Effector CD8-positive, alpha-beta T cell (primary cell): ENCODE data around the gene PTPN2.
"Not testable (repeated sequence)": the region's sequence is repeated elsewhere in the genome, so short reads cannot be mapped to it uniquely, and the experiment has no call there.

Experiments
- DNase-seq: peaks from one replicate; lab custom pipeline; 2025; lab: John Stamatoyannopoulos, UW

Gene PTPN2

DNA sequence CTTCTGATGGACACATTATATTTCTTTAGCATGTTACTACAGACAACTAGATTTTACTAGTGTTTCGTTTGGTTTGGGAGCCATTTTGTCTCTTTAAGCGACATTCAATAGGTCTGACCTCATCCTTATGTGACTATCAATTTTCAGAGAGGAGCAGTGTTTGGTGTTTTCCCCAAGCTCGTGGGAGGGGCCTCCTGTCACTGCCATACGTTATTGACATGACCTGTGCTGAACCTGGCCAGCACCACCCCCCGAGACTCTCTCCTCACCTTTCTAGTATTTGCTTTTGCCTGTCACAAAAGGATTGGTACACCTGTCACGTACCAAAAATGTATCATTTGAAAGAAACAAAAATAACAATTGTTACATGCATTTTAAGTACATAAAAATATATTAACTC, 111.9 kb downstream of the PTPN2 start:
- no peak for DNase-seq

- DNase-seq = no peak
Observed at GRCh38 chr18:12770469-12771219, 113.4 kb downstream of the PTPN2 start.

DNA sequence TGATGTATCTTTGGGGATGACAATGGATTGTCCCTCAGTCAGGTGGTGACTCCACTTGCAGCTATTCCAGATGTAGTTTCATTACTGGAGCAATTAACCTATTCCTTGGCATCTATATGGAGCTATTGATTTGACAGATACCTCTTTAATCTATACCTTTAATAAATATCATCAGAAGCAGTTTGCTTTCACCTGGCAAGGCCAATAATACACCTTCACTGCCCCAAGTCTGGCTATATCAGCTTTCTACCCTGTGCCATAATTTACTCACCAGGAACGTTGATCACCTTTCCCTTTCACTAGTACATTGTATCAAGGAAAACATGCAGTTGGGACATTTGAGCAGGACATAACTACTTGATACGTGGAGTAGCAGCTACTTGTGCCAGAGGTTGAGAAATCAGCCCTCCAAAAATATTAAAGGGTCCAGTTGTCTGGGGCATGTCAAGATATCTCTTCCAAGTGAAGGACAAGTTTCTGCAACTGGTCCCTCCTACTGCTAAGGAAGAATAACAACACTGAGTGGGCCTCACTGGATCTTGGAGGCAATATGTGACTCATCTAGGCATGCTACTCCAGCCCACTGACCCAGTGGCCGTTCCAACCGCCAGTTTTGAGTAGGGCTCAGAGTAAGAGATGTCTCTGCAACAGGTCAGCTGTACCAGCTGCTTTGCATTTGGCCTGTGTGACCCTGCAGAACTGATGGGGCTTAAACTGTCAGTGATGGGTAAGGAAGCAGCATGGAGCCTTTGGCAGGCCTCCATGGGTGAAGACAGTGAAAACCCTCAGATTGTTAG, 114.2 kb downstream of the PTPN2 start:
- no peak for DNase-seq

DNA sequence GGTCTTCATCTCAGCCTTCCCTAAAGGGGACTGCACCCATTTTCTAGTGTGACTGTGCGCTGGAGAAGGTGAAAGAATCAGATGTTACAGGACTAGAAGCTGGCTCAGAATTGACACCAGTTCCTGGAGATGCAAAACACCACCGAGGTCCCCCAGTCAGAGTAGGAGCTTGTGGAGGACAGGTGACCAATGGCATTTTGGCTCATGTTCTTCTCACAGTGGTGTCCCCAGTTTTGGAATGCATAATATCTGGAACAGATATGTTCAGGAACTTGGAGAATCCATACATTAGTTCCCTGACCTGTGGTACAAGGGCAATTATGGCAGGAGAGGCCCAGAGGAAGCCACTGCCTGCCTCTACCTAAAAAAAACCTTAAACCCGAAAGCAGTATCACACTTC, 114.9 kb downstream of the PTPN2 start:
- no peak for DNase-seq

GRCh38 chr18:12768625-12769024, 115.4 kb downstream of the PTPN2 start:
- DNase-seq = no peak

DNA sequence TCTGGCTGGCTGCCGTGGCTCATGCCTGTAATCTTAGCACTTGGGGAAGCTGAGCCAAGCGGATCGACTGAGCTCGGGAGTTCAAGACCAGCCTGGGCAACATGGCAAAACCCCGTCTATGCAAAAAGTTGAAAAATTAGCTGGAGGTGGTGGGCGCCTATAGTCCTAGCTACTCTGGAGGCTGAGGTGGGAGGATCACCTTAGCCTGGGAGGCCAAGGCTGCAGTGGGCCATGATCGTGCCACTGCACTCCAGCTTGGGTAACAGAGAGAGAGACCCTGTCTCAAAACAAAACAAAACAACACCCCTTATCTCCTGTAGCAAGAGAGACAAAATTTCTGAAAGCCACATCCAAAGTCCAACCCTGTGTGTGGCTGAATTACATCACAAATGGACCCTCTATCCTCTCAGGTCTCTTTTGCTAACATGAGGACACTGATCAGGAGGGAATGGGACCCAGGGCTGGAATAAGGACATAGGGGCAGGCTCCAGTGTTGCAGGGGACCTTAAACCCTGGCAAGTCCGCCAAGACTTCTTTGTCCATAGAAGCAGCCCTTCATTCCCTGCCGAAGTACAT, 116.4 kb downstream of the PTPN2 start:
- DNase-seq = no peak

DNA sequence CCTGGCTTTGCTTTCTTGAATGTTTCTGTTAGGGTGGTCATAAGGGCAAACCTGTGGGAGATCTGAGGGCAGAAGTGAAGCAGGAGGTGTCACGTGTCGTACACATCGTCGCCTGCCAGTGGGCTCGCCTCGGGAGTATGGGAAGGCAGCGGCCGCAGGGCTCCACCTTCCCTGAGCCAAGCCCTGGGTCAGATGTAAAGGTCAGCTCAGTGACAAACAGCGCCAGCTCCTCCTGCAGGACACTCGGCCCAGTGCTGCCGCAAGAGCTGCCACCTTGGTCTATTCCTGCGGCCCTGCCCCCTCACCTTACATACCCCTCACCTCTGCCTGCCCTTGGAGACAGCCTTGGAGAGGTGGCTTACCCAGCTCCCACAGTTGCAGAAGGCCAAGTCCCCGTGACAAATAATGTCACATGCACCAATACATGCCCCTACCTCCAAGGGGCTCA, 117.0 kb downstream of the PTPN2 start:
- no peak for DNase-seq

GRCh38 chr18:12765586-12765985, 118.5 kb downstream of the PTPN2 start:
- no peak for DNase-seq

DNA sequence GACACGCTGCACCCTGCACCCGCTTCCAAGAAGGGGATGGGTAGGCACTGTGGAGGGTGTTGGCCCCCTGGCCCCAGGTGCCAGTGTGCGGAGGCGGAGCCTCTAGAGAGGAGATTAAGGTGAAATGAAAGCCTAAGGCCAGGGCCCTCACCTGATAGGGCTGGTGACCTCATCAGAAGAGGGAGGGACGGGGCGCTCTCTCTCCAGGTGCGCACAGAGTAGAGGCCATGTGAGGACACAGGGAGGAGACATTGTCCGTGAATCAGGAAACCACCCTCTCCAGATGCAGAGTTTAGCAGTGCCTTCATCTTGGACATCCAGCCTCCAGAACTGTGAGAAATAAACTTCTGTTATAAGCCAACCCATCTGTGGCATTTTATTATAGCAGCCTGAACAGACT, 118.9 kb downstream of the PTPN2 start:
- DNase-seq = no peak

DNA sequence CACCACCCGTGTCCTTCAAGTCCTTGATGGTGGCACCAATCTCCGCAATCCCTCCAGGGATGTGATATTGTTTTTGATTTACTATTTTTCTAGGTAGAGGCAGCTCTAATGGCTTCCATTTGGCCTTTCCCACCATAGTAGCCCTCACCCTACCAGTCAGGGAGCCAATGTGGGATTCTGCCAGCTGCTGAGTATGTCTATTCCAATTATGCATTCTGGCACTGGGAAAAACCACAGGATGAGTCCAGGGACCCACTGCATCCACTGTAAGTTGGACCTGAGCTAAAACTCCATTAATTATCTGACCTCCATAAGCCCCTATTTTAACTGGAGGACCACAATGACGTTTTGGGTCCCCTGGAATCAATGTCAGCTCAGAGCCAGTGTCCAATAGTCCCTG, 125.5 kb downstream of the PTPN2 start:
- not testable (repeated sequence) for DNase-seq

- not testable (repeated sequence) for DNase-seq
Observed at GRCh38 chr18:12756619-12757239, 127.3 kb downstream of the PTPN2 start.

- not testable (repeated sequence) for DNase-seq
Observed at GRCh38 chr18:12755606-12756005, 128.4 kb downstream of the PTPN2 start.

DNA sequence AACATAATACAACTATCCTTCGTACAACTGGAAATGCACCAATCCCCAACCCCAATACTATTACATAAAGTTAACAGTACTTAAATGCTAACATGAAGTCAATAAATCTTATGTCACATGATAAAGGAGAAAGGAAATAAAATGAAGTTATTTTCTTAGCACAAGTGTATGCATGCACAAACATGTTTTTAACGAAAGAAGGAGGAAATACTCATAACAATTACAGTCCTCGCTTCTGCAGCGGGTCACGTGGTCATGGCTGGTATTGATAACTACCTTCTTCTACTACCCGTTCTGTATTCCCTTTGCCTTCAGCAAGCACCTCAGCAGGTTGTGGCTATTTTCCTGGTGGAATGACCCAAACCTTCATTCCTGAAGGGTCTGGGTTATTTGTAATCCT, 129.5 kb downstream of the PTPN2 start:
- DNase-seq = no peak

DNA sequence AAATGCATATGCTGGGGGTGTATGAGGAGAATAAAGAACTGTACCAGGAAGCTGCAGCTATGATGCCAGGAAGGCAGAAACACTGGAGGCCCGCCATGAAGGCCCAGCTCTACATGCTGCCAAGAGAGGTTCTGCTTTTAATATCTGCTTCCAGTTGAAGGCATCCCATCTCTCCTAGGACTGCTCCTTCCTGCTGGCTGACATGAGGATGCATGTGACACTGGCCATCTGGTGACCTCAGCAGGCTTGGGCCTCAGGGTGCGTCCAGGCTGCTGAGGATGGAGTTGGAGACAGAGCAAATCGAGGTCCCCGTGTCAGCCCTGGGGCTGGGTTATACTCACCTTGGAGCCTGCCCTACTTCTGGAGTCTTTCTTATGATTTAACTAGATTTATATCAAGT, 132.1 kb downstream of the PTPN2 start:
- no peak for DNase-seq

- no peak for DNase-seq
Observed at GRCh38 chr18:12751503-12751884, 132.5 kb downstream of the PTPN2 start.

DNA sequence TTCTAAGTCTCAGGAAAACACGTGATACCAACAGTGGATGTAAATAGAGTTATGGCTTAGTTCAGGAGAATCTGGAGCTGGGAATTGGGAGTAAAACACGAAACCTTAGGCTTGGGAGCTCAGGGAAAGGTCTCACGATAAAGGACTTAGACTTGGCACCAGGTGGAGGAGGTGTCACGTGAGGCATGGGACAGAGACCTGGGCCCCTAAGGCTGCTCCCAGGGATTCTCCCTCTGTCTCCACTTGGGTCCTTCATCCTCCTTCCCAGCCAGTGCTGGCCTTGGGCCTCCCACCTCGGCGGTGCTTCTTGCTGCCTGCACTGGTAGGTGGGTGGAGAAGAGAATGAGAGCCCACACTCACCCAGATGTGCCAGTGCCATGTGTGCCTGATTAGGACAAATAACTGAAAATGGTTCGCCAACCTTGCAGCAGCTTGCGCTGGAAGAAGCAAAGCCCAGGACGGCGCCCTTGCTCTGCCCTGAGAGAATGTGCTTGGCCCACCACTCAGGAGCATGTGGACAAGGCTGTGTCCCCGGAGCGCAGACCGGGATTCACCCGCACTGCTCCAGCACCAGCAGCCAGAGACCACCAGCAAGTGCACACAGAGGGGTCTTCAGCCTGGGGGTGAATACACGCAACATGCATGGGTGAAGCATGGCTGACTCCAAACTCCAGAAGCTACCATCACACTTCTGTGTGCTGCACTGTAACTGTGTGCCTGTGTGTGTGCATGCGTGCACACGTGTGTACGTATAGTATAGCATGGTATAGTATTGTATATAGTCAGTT, 133.1 kb downstream of the PTPN2 start:
- no peak for DNase-seq

- no peak for DNase-seq
Observed at GRCh38 chr18:12750076-12750714, 133.8 kb downstream of the PTPN2 start.

- DNase-seq = no peak
Observed at GRCh38 chr18:12749121-12749520, 134.9 kb downstream of the PTPN2 start.

DNA sequence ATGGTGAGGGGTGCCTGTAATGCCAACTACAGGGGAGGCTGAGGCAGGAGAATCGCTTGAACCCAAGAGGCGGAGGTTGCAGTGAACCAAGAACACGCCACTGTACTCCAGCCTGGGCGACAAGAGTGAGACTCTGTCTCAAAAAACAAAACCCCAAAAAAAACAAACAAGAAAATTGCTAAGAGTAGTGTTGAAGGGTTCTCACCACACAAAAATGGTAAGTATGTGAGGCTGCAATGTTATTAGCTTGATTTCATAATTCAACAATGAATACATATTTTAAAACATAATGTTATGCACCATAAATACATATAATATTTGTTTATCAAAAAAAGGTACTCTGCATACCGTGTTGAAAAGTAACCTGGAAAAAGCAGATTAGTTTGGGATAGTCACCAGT, 135.4 kb downstream of the PTPN2 start:
- no peak for DNase-seq

- DNase-seq = no peak
Observed at GRCh38 chr18:12747530-12748315, 136.3 kb downstream of the PTPN2 start.
